GM21576 (cell line): ENCODE measurements around the gene N4BP2.

Experiments used
- ATAC-seq: cut with Tn5 transposase; IDR thresholded peaks from one replicate; pipeline ENCODE4 v1.9.1; 2021; ENCODE audit warnings: mild to moderate bottlenecking, moderate library complexity; ENCODE audit not compliant: unreplicated experiment

The N4BP2 gene

DNA sequence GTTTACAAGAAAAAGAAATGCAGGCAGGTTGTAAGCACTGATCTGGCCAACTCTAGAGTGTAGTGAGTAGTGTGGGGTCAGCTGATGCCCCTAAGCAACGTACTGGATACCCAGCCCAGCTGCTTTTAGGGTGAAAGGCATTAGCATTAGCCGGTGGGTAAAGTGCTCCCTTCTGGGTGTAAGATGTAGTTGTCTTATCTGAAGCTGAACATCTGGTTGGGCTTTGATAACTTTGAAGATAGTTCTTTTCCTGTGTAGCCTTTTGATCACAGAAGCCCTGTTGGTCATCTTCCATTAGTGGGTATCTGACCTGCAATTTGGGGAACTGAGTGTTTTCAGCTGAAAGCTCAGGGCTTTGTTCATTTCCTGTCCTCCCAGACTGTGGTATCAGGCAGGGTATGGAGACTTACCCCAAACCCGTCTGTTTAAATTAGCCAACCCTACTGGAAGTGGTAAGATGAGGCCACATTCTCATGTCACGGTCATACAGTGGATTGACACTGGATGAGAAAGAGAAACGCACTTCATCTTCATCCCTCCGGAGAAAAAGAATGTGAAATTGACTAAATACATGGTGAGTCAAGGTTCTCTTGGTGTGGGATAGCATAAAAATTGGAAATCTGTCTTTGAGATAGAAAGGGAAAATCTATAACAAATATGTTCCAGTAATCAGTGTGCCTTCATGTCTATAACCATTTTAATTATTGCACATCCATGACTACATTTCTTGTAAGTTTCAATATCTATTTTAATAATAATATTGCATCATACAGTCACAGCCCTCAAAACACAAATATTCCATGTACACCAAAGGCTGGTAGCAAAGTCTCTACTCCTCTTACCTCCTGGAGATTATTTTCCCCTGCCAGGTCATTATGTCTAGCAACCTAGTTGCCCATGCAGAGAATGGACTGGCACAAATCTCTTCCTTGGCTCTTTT is 148.9 kb downstream of the N4BP2 start:
- ATAC-seq: peak; percentile 65

DNA sequence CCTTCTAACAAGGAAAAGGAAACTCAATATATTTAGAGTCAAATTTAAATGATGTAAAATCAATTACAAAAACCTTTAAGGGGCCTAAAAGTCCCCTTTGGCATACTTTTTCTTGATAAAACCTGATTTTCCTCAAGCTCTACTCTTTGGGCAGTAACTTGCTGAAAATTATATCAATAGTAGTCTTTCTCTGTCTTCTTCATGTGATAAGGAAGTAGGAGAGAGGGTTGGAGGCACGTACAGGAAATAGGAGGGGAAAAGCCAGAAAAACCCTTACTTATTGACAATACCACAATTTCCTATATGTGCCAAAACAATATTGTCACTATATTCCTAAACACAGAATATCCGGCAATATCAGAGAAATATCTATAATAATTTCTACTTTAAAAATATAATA is 149.8 kb downstream of the N4BP2 start:
- no peak for ATAC-seq
